Sigmoid colon (tissue), 4 donors: ENCODE results near the gene ZNF492.

ENCODE experiments used
- CTCF ChIP-seq, 4 experiments: fragments of 450-650 bp in 3 of 4; fragments of 200-600 bp in 1 of 4; IDR thresholded peaks; one replicate each; pipeline ENCODE4 v1.5.1; 2016 to 2019; ENCODE audit warnings: antibody characterized with exemption in 4 of 4, mild to moderate bottlenecking in 3 of 4, moderate library complexity in 2 of 4
- EP300 ChIP-seq, 4 donors: sonication (generic); formaldehyde crosslinking; IDR thresholded peaks; one replicate each; pipeline ENCODE4 v1.6.1; 2017; ENCODE audit warnings: antibody characterized with exemption in 4 of 4
- POLR2AphosphoS5 ChIP-seq, 4 donors: sonication (generic); formaldehyde crosslinking; IDR thresholded peaks; one replicate each; pipeline ENCODE4 v1.6.1; 2017; ENCODE audit warnings: antibody characterized with exemption in 4 of 4

- TF ChIP-seq CTCF (IDR thresholded peaks at IDR 0.05) (no peak), POLR2AphosphoS5 (IDR thresholded peaks at IDR 0.05) (no peak), EP300 (IDR thresholded peaks at IDR 0.05) (no peak)
Observed at GRCh38 chr19:22617614-22618320, 16.4 kb upstream of the ZNF492 start.
